ENCODE measurements around the gene POLR3E. TPM values are rescaled to one million over a fixed set of nuclear protein-coding genes. Genes with fewer than 3 reads are reported as not detected.

The POLR3E gene
- total RNA-seq, 2 experiments from 2014 or later = 74.5 to 107 TPM

- Histone ChIP-seq H3K4me1 (ENCODE audit: insufficient read depth, low read length, poor library complexity, severe bottlenecking) (no peaks in the 10 kb centered on the region), H3K4me2 (ENCODE audit: low read length) (no peak overlapping the region), H3K9me2 (ENCODE audit: insufficient read depth, low read length) (no peaks in the 10 kb centered on the region), H3K36me3 (ENCODE audit: insufficient read depth, low read length) (peaks cover 60% of the 10 kb centered on the region), H4K20me1 (ENCODE audit: insufficient read depth, low read length) (no peaks in the 10 kb centered on the region), H3K4me3 (ENCODE audit: low read depth, low read length, poor library complexity, severe bottlenecking) (no peak overlapping the region), H3K27ac (ENCODE audit: low read depth, low read length, poor library complexity, severe bottlenecking) (no peak overlapping the region), H3K79me2 (ENCODE audit: insufficient read depth, low read depth, low read length) (no peaks in the 10 kb centered on the region), H3K9me3 (ENCODE audit: low read length) (peaks cover 10% of the 10 kb centered on the region), H2AFZ (ENCODE audit: low read length) (no peak overlapping the region)
- CTCF ChIA-PET (ENCODE audit: unreplicated experiment) = no interaction called here
- DNase-seq (ENCODE audit: low spot score) = no peak
- BruUV-seq (replicated peaks) = TSS peak; percentile 24
- intact Hi-C loops (cut with micrococcal nuclease; ENCODE audit: unreplicated experiment) = no loop called here
- POLR2A ChIA-PET = no interaction called here
- TF ChIP-seq CTCF (conservative IDR thresholded peaks at IDR 0.05; ENCODE audit: low read length) (no peak), EZH2phosphoT487 (IDR thresholded peaks at IDR 0.05; ENCODE audit: borderline replicate concordance, low read depth, low read length) (no peak)
Observed at GRCh38 chr16:22264786-22265185, 32.4 kb upstream of the POLR3E start.

- POLR2A ChIA-PET = interaction anchor here (1.0 kb wide), 1 partner anchor 39 kb away, joined by 5 read pairs; no protein-coding TSS in a partner anchor
- no peaks in the 10 kb centered on the region for H3K4me1 ChIP-seq (ENCODE audit: insufficient read depth, low read length, poor library complexity, severe bottlenecking)
- no peak overlapping the region for H3K4me3 ChIP-seq (ENCODE audit: low read depth, low read length, poor library complexity, severe bottlenecking)
- no peaks in the 10 kb centered on the region for H4K20me1 ChIP-seq (ENCODE audit: insufficient read depth, low read length)
- TF ChIP-seq CTCF (conservative IDR thresholded peaks at IDR 0.05; ENCODE audit: low read length) (no peak), EZH2phosphoT487 (IDR thresholded peaks at IDR 0.05; ENCODE audit: borderline replicate concordance, low read depth, low read length) (no peak)
- intact Hi-C loops (cut with micrococcal nuclease; ENCODE audit: unreplicated experiment) = no loop called here
- H3K36me3 ChIP-seq (ENCODE audit: insufficient read depth, low read length) = peaks cover 58% of the 10 kb centered on the region
- BruUV-seq (replicated peaks) = no TSS peak
- no peak for DNase-seq (ENCODE audit: low spot score)
- no peak overlapping the region for H2AFZ ChIP-seq (ENCODE audit: low read length)
- H3K4me2 ChIP-seq (ENCODE audit: low read length) = no peak overlapping the region
- H3K79me2 ChIP-seq (ENCODE audit: insufficient read depth, low read depth, low read length) = no peaks in the 10 kb centered on the region
- H3K9me2 ChIP-seq (ENCODE audit: insufficient read depth, low read length) = no peaks in the 10 kb centered on the region
- CTCF ChIA-PET (ENCODE audit: unreplicated experiment) = no interaction called here
- H3K9me3 ChIP-seq (ENCODE audit: low read length) = peaks cover 5% of the 10 kb centered on the region
- no peak overlapping the region for H3K27ac ChIP-seq (ENCODE audit: low read depth, low read length, poor library complexity, severe bottlenecking)
Observed at GRCh38 chr16:22265351-22265750, 31.9 kb upstream of the POLR3E start.

- H3K79me2 ChIP-seq (ENCODE audit: insufficient read depth, low read depth, low read length) = no peaks in the 10 kb centered on the region
- H2AFZ ChIP-seq (ENCODE audit: low read length) = no peak overlapping the region
- ChIA-PET POLR2A (interaction anchor here (1.0 kb wide), 1 partner anchor 38 kb away, joined by 5 read pairs; no protein-coding TSS in a partner anchor), CTCF (ENCODE audit: unreplicated experiment) (no interaction called here)
- no TSS peak for BruUV-seq (replicated peaks)
- intact Hi-C loops (cut with micrococcal nuclease; ENCODE audit: unreplicated experiment) = no loop called here
- no peak overlapping the region for H3K27ac ChIP-seq (ENCODE audit: low read depth, low read length, poor library complexity, severe bottlenecking)
- H3K4me3 ChIP-seq (ENCODE audit: low read depth, low read length, poor library complexity, severe bottlenecking) = no peak overlapping the region
- no peak for DNase-seq (ENCODE audit: low spot score)
- H3K36me3 ChIP-seq (ENCODE audit: insufficient read depth, low read length) = peaks cover 56% of the 10 kb centered on the region
- H4K20me1 ChIP-seq (ENCODE audit: insufficient read depth, low read length) = no peaks in the 10 kb centered on the region
- no peaks in the 10 kb centered on the region for H3K9me3 ChIP-seq (ENCODE audit: low read length)
- no peaks in the 10 kb centered on the region for H3K9me2 ChIP-seq (ENCODE audit: insufficient read depth, low read length)
- H3K4me1 ChIP-seq (ENCODE audit: insufficient read depth, low read length, poor library complexity, severe bottlenecking) = no peaks in the 10 kb centered on the region
- no peak for TF ChIP-seq EZH2phosphoT487 (IDR thresholded peaks at IDR 0.05; ENCODE audit: borderline replicate concordance, low read depth, low read length)
- no peak overlapping the region for H3K4me2 ChIP-seq (ENCODE audit: low read length)
Observed at GRCh38 chr16:22266546-22266945, 30.7 kb upstream of the POLR3E start.

All from OCI-LY7 (cell line).